Middle frontal gyrus (tissue), 1 donor: ENCODE results near the gene PPP4R2.
"Not testable (repeated sequence)": the region's sequence is repeated elsewhere in the genome, so short reads cannot be mapped to it uniquely, and the experiment has no call there.

ENCODE experiments used
- DNase-seq: peaks from one replicate; pipeline ENCODE4 v3.0.0-alpha.2; 2015; ENCODE audit warnings: low spot score; ENCODE audit errors: extremely low spot score

Gene PPP4R2

GRCh38 chr3:73026111-73026759, 29.6 kb downstream of the PPP4R2 start:
- no peak for DNase-seq

GRCh38 chr3:73026760-73027113, 30.1 kb downstream of the PPP4R2 start:
- no peak for DNase-seq

- no peak for DNase-seq
Measured at GRCh38 chr3:73028803-73029202, 32.2 kb downstream of the PPP4R2 start.

- DNase-seq, result no peak
Measured at GRCh38 chr3:73029321-73029796, 32.7 kb downstream of the PPP4R2 start.

- DNase-seq, result no peak
Measured at GRCh38 chr3:73030073-73030597, 33.5 kb downstream of the PPP4R2 start.

GRCh38 chr3:73031573-73032103, 35.0 kb downstream of the PPP4R2 start:
- no peak for DNase-seq

GRCh38 chr3:73036694-73037591, 40.3 kb downstream of the PPP4R2 start:
- DNase-seq, result no peak

- no peak for DNase-seq
Measured at GRCh38 chr3:73041537-73041936, 44.9 kb downstream of the PPP4R2 start.

- DNase-seq, result no peak
Measured at GRCh38 chr3:73043414-73043813, 46.8 kb downstream of the PPP4R2 start.

- no peak for DNase-seq
Measured at GRCh38 chr3:73045391-73045790, 48.8 kb downstream of the PPP4R2 start.

- no peak for DNase-seq
Measured at GRCh38 chr3:73046195-73046594, 49.6 kb downstream of the PPP4R2 start.

GRCh38 chr3:73049319-73049718, 52.7 kb downstream of the PPP4R2 start:
- no peak for DNase-seq

- DNase-seq, result no peak
Measured at GRCh38 chr3:73052857-73053256, 56.2 kb downstream of the PPP4R2 start.

GRCh38 chr3:73055583-73055982, 59.0 kb downstream of the PPP4R2 start:
- DNase-seq, result no peak

- no peak for DNase-seq
Measured at GRCh38 chr3:73056014-73056844, 59.6 kb downstream of the PPP4R2 start.

GRCh38 chr3:73056845-73057150, 60.2 kb downstream of the PPP4R2 start:
- no peak for DNase-seq

GRCh38 chr3:73060302-73060723, 63.7 kb downstream of the PPP4R2 start:
- DNase-seq, result no peak

GRCh38 chr3:73061416-73061815, 64.8 kb downstream of the PPP4R2 start, which contains the start of gene EBLN2:
EBLN2 (plus strand) TSS chr3:73061659; CDS start chr3:73062082, 423 bp downstream.
- no peak for DNase-seq

GRCh38 chr3:73066243-73066642, 69.6 kb downstream of the PPP4R2 start:
- DNase-seq, result not testable (repeated sequence)

- DNase-seq, result no peak
Measured at GRCh38 chr3:73068419-73068818, 71.8 kb downstream of the PPP4R2 start.

GRCh38 chr3:73069187-73069586, 72.6 kb downstream of the PPP4R2 start:
- no peak for DNase-seq
